SK-N-SH (cell line): ENCODE measurements around the gene GABRB1.

Experiments used
- CHD2 ChIP-seq: fragments of 150-350 bp; IDR thresholded peaks from 2 replicates; pipeline ENCODE4 v1.6.1; 2018; ENCODE audit warnings: low read length; ENCODE audit not compliant: partially characterized antibody
- CTCF ChIP-seq: fragments of 200-600 bp; sonication (generic); IDR thresholded peaks from 2 replicates; pipeline ENCODE4 v1.6.1; 2017; ENCODE audit warnings: antibody characterized with exemption, mild to moderate bottlenecking, moderate library complexity
- EP300 ChIP-seq, 2 experiments: IDR thresholded peaks; 2 replicates each; pipeline versions ENCODE4 v1.4.0 to v1.6.1; 2012; ENCODE audit warnings: borderline replicate concordance in 1 of 2, low read depth in 1 of 2, low read length in 1 of 2
- EZH2phosphoT487 ChIP-seq: fragments of 200-600 bp; sonication (generic); IDR thresholded peaks from 2 replicates; pipeline ENCODE4 v1.6.1; 2017; ENCODE audit warnings: low read depth, mixed run types, mild to moderate bottlenecking, antibody characterized with exemption, moderate library complexity, borderline replicate concordance
- MXI1 ChIP-seq: IDR thresholded peaks from 2 replicates; pipeline ENCODE4 v1.6.1; 2012; ENCODE audit warnings: mild to moderate bottlenecking, low read depth, low read length, improper control_type of control experiment
- PBX3 ChIP-seq: IDR thresholded peaks from 2 replicates; pipeline ENCODE4; 2012
- POLR2AphosphoS5 ChIP-seq: IDR thresholded peaks from 2 replicates; pipeline ENCODE4 v1.6.1; 2012; ENCODE audit warnings: low read depth, low read length
- REST ChIP-seq: IDR thresholded peaks from 2 replicates; pipeline ENCODE4 v1.6.1; 2012; ENCODE audit warnings: mild to moderate bottlenecking, low read depth, low read length, moderate library complexity
- RFX5 ChIP-seq: IDR thresholded peaks from 2 replicates; pipeline ENCODE4 v1.6.1; 2012; ENCODE audit warnings: mild to moderate bottlenecking, improper control_type of control experiment, low read length
- SMC3 ChIP-seq: IDR thresholded peaks from 2 replicates; pipeline ENCODE4 v1.6.1; 2012; ENCODE audit warnings: low read depth, low read length, improper control_type of control experiment
- TCF12 ChIP-seq: IDR thresholded peaks from 2 replicates; pipeline ENCODE4 v1.4.0; 2012
- TEAD4 ChIP-seq: IDR thresholded peaks from 2 replicates; pipeline ENCODE4 v1.4.0; 2012; ENCODE audit warnings: mild to moderate bottlenecking, borderline replicate concordance; ENCODE audit not compliant: insufficient read depth
- YY1 ChIP-seq: IDR thresholded peaks from 2 replicates; pipeline ENCODE4 v1.4.0; 2012; ENCODE audit warnings: low read depth, mild to moderate bottlenecking

- TF ChIP-seq CHD2 = no peak
- no peak for TF ChIP-seq PBX3
- TF ChIP-seq SMC3 = no peak
- no peak for TF ChIP-seq EP300 (IDR thresholded peaks at IDR 0.05; ENCODE audit: borderline replicate concordance in 1 of 2, low read depth in 1 of 2, low read length in 1 of 2)
- TF ChIP-seq CTCF = no peak
- no peak for TF ChIP-seq TCF12
- TF ChIP-seq TEAD4 = no peak
- no peak for TF ChIP-seq POLR2AphosphoS5
- no peak for TF ChIP-seq RFX5
- no peak for TF ChIP-seq EZH2phosphoT487
- TF ChIP-seq YY1 = no peak
- no peak for TF ChIP-seq REST
- no peak for TF ChIP-seq MXI1
Observed at GRCh38 chr4:47060561-47060960, 29.2 kb downstream of the GABRB1 start.
